ENCODE data around the gene PTMA.
"Not testable (repeated sequence)": the region's sequence is repeated elsewhere in the genome, so short reads cannot be mapped to it uniquely, and the experiment has no call there.

The PTMA gene

DNA sequence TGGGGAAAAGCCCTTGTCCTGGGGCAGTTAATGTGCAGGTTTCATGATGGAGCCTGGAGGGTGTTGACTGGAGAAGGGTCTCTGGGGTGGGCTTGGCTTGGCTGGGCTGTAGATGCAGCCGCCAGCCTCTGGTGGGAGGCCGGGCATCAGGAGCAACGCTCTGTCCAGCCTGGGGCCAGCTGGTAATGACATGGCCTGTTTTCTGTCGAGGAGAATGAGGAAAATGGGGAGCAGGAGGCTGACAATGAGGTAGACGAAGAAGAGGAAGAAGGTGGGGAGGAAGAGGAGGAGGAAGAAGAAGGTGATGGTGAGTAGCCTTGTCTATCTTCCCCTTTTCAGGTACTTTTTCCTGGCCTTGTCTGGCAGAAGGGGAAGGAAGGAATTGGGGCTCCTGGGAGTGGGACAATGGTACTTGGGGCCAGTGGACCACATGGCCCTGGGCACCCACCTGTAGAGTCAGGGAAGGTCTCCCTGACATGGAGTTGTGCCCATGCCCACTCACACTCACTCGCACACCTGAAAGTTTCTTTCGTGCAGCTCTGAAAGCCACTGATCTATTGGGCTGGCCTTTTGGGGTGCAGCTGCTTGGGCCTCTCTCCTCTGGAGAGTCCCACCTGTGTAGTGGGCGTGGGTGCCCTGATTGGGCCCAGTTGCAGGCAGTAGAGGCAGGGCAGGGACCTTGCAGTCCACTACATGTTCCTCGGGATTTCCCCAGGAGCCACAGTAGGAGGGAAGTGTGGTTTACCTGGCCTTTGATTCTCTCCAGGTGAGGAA, 3.5 kb downstream of the PTMA start:
- TF ChIP-seq, protein P1, sequence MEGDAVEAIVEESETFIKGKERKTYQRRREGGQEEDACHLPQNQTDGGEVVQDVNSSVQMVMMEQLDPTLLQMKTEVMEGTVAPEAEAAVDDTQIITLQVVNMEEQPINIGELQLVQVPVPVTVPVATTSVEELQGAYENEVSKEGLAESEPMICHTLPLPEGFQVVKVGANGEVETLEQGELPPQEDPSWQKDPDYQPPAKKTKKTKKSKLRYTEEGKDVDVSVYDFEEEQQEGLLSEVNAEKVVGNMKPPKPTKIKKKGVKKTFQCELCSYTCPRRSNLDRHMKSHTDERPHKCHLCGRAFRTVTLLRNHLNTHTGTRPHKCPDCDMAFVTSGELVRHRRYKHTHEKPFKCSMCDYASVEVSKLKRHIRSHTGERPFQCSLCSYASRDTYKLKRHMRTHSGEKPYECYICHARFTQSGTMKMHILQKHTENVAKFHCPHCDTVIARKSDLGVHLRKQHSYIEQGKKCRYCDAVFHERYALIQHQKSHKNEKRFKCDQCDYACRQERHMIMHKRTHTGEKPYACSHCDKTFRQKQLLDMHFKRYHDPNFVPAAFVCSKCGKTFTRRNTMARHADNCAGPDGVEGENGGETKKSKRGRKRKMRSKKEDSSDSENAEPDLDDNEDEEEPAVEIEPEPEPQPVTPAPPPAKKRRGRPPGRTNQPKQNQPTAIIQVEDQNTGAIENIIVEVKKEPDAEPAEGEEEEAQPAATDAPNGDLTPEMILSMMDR (IDR thresholded peaks at IDR 0.05; ENCODE audit: extremely low read depth, missing control alignments): no peak
- DNase-seq (ENCODE audit: low spot score): no peak

DNA sequence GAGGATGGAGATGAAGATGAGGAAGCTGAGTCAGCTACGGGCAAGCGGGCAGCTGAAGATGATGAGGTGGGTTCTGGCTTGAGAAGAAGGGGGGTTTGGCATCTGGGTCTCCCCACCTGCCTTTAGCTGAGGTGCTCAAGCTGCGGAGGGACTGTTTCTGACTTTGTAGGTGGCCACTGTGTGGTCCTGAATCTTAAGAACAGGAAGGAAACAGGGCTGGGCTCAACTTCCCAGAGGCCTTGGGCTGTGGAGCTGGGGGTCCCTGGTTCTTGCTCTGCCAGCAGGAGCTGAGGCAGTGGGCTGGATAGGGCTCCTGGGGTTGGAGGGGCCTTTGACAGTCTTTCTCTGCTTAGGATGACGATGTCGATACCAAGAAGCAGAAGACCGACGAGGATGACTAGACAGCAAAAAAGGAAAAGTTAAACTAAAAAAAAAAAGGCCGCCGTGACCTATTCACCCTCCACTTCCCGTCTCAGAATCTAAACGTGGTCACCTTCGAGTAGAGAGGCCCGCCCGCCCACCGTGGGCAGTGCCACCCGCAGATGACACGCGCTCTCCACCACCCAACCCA, 4.2 kb downstream of the PTMA start:
- not testable (repeated sequence) for DNase-seq (ENCODE audit: low spot score)

DNA sequence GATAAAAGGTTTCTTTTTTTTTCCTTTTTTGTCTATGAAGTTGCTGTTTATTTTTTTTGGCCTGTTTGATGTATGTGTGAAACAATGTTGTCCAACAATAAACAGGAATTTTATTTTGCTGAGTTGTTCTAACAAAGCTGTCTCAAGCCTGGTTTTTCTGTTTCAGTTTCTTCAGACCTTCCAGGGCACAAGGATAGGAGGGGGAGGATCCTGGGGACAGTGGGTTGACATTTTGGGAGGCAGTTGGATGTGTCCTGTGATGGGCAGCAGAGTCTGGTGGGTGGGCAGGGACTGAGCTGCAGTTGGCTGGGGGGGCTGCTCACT, 5.0 kb downstream of the PTMA start:
- not testable (repeated sequence) for DNase-seq (ENCODE audit: low spot score)

DNA sequence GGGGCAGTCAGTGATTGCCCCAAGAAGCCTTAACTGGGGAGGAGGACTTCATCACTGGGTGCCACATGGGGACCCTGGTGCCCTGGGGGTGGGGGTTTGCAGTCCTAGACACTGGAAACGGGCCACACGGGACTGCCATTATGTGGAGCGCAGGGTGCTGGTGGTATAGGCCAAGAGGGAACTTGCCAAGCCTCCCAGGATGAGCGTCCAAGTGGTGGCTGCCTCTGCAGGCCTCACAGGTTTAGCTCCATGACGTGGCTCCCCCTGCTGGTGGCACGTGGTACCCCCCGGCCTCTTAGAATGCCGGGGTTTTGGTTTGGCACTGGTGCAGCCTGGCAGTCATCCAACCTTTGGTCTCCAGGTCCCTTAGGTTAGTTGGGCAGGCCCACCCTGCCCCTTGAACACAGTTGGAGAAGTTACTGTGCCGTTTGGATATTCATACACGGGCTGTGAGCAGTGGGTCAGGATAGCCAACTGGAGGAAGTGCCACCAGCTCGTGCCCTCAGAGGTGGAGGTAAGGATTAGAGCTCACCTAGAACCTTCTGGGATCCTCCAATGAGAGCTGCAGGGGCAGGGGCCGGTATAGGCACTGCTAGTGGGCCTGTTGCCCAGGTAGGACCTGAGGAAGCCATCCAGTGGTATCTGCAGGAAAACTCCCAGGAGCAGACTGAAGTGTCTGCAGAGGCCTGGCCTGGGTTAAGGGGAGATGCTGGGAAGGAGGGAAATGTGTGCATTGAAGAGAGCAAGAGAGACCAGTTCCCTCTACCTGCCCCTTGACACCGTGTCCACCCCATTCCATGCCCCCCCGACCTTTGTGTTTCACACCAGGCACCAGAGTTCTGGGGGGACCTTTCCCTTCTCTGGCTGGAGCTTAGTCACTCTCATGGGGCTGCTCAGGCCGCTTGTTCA, 5.7 kb downstream of the PTMA start:
- DNase-seq (ENCODE audit: low spot score): peak; percentile 77
- TF ChIP-seq, protein P1 (IDR thresholded peaks at IDR 0.05; ENCODE audit: extremely low read depth, missing control alignments): peak; percentile 88

DNA sequence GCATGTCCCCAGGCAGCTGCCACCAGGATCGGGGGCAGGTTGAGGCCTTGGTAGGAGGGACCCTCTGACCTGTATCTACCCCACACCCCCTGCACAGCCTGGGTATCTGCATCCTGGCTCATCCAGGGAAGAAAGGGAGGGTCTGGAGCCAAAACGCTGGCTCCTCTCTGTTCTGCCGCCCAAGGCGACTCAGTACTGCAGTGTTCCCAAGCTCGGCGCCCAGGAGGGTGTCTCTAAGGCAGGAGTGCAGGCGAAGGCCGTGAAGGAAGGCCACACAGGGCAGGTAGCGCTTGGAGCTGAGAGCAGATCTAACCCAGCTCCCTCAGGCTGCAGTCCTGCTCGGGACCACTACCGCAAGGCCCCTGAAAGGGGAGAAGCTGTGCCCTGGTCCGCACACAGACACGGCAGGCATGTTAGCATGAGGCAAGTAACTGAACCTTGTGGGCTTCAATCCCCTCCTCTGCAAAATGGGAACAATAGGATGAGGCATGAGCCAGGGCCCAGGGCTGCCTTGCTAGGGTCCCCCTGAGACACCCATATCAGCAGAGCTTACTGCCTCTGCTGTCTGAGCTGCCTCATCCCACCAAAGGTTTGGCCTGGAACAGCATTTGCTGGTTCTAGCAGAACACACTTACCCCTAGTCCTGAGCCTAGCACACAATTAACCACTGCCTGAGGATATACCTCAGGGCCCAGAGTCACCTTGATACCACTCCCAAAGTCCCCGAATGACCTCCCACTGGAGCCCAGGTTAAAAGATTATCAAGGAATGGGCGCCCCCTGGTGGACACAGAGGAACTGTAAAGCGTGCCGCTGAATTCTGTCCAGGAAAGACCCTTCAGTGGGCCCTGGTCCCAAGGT, 6.5 kb downstream of the PTMA start:
- DNase-seq (ENCODE audit: low spot score): peak; percentile 65
- TF ChIP-seq, protein P1 (IDR thresholded peaks at IDR 0.05; ENCODE audit: extremely low read depth, missing control alignments): peak; percentile 74

DNA sequence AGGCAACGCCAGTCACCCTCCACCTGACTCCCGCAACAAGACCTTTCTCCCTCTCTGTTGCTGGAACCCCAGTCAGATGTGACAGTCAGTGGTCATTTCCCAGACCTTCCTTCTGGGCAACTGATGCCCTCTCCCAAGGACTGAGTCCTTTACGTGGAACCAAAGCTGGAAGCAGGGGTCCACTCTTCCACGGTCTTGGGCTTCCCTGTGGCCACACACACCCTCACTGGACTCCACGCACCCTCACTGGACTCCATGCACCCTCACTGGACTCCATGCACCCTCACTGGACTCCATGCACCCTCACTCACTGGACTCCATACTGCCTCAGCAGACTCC, 7.1 kb downstream of the PTMA start:
- DNase-seq (ENCODE audit: low spot score): no peak
- TF ChIP-seq, protein P1 (IDR thresholded peaks at IDR 0.05; ENCODE audit: extremely low read depth, missing control alignments): no peak

DNA sequence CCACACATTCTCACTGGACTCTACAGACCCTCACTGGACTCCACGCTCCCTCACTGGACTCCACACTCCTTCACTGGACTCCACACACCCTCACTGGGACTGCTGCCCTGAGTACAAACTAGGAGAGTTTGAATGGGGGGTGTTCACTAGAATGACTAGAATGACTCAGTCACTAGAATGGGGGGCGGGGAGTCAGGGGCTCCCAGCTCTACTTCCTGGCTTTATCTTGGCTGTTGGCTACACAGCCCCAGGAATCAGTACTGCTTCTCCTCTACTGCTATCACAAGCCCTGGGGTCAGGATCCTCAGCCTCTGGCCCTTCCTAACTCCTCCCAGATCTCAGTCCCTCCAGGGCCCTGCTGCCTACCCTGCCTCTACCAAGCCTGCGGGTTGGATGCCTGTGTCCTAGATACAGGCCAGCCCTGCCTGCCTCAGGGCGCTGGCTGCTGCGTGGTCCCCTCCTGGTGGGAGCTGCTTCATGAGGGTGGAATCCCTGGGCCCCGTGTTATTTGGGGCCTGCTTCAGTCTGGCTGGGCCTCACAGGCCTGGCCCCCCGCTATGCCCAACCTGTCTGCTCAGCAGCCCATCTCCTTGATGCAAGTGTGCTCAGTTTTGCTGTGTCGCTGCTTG, 7.8 kb downstream of the PTMA start:
- TF ChIP-seq, protein P1 (IDR thresholded peaks at IDR 0.05; ENCODE audit: extremely low read depth, missing control alignments): no peak
- no peak for DNase-seq (ENCODE audit: low spot score)
